IMR-90 (cell line): ENCODE data around the gene CAPN10. TPM values are rescaled to one million over a fixed set of nuclear protein-coding genes. Genes with fewer than 3 reads are reported as not detected.

Experiments
- ATAC-seq: fragments of 200-7000 bp; cut with Tn5 transposase; 2 replicates; pipeline ENCODE4 v1.9.1; 2020; ENCODE audit warnings: low read depth, mild to moderate bottlenecking, moderate library complexity
- BruUV-seq: library from RNA; stranded (reverse); fragments of 400-500 nt; replicated peaks from 2 replicates; lab custom pipeline; 2021; lab: Mats Ljungman, UMichigan
- CTCF ChIA-PET: fragments of 300-600 bp; formaldehyde crosslinking; extraction: SDS; loops from one replicate; lab custom pipeline; 2021; ENCODE audit warnings: antibody characterized with exemption; lab: Yijun Ruan, JAX
- POLR2A ChIA-PET: fragments of 300-600 bp; sonication (Branson Sonifier 250); formaldehyde crosslinking; loops from one replicate; lab custom pipeline; 2022; ENCODE audit warnings: antibody characterized with exemption; ENCODE audit not compliant: unreplicated experiment; lab: Charles Lee
- DNase-seq: peaks from one replicate; pipeline ENCODE4 v3.0.0; 2013
- H2AFZ ChIP-seq: replicated peaks from 2 replicates; pipeline ENCODE3; 2013; ENCODE audit warnings: low read length, mild to moderate bottlenecking; ENCODE audit not compliant: poor library complexity
- H2AK5ac ChIP-seq: 2 replicates; pipeline ENCODE4 v1.6.1; 2013; ENCODE audit warnings: low read depth, low read length, inconsistent platforms
- H2AK9ac ChIP-seq: replicated peaks from 2 replicates; pipeline ENCODE3; 2013; ENCODE audit warnings: mild to moderate bottlenecking, low read depth, low read length, moderate library complexity; ENCODE audit not compliant: poor library complexity
- H2BK120ac ChIP-seq: 2 replicates; pipeline ENCODE4 v1.6.1; 2013; ENCODE audit warnings: low read depth, low read length, inconsistent platforms
- H2BK15ac ChIP-seq: 3 replicates; pipeline ENCODE4 v1.6.1; 2013; ENCODE audit warnings: low read depth, low read length, inconsistent platforms
- H2BK20ac ChIP-seq: 2 replicates; pipeline ENCODE4 v1.6.1; 2013; ENCODE audit warnings: low read depth, mild to moderate bottlenecking, inconsistent platforms, low read length, moderate library complexity
- H2BK5ac ChIP-seq: 2 replicates; pipeline ENCODE4 v1.6.1; 2013; ENCODE audit warnings: mild to moderate bottlenecking, low read depth, low read length, inconsistent platforms; ENCODE audit not compliant: poor library complexity, severe bottlenecking
- H3K14ac ChIP-seq: replicated peaks from 2 replicates; pipeline ENCODE4 v1.6.1; 2013; ENCODE audit warnings: low read depth, low read length, inconsistent platforms
- H3K18ac ChIP-seq: 2 replicates; pipeline ENCODE4 v1.6.1; 2013; ENCODE audit warnings: low read depth, low read length, control low read depth
- H3K23ac ChIP-seq: 2 replicates; pipeline ENCODE4 v1.6.1; 2013; ENCODE audit warnings: low read depth, low read length, inconsistent platforms
- H3K27ac ChIP-seq: 2 replicates; pipeline ENCODE4 v1.5.1; 2013; ENCODE audit warnings: mild to moderate bottlenecking, control low read depth, low read length; ENCODE audit not compliant: insufficient read depth
- H3K27me3 ChIP-seq: 2 replicates; pipeline ENCODE4 v1.6.1; 2013; ENCODE audit warnings: low read length; ENCODE audit not compliant: control insufficient read depth, insufficient read depth
- H3K36me3 ChIP-seq: 2 replicates; pipeline ENCODE4 v1.6.1; 2013; ENCODE audit warnings: low read length, mixed read lengths; ENCODE audit not compliant: control insufficient read depth, insufficient read depth
- H3K4ac ChIP-seq: 2 replicates; pipeline ENCODE4 v1.6.1; 2013; ENCODE audit warnings: low read depth, low read length, inconsistent platforms
- H3K4me1 ChIP-seq: 2 replicates; pipeline ENCODE4 v1.6.1; 2013; ENCODE audit warnings: low read length, mixed read lengths; ENCODE audit not compliant: control insufficient read depth, insufficient read depth
- H3K4me2 ChIP-seq: 2 replicates; pipeline ENCODE4 v1.6.1; 2013; ENCODE audit warnings: low read depth, mild to moderate bottlenecking, control low read depth, low read length, moderate library complexity
- H3K4me3 ChIP-seq: 2 replicates; pipeline ENCODE4 v1.5.1; 2013; ENCODE audit warnings: low read depth, mild to moderate bottlenecking, control low read depth, low read length, moderate library complexity; ENCODE audit not compliant: insufficient read depth
- H3K56ac ChIP-seq: 2 replicates; pipeline ENCODE4 v1.6.1; 2013; ENCODE audit warnings: low read length, inconsistent platforms; ENCODE audit not compliant: insufficient read depth; ENCODE audit errors: extremely low read depth
- H3K79me1 ChIP-seq, 2 experiments: 2 replicates each; pipeline ENCODE4 v1.6.1; 2013; ENCODE audit warnings: low read length in 2 of 2, inconsistent platforms in 1 of 2, low read depth in 1 of 2
- H3K9ac ChIP-seq: 2 replicates; pipeline ENCODE4 v1.6.1; 2013; ENCODE audit warnings: low read depth, low read length, control low read depth
- H3K9me1 ChIP-seq: 2 replicates; pipeline ENCODE4 v1.6.1; 2013; ENCODE audit warnings: low read length, inconsistent platforms; ENCODE audit not compliant: insufficient read depth
- H3K9me3 ChIP-seq: 2 replicates; pipeline ENCODE4 v1.6.1; 2013; ENCODE audit warnings: low read length; ENCODE audit not compliant: control insufficient read depth, insufficient read depth
- H4K20me1 ChIP-seq: 2 replicates; pipeline ENCODE4 v1.6.1; 2013; ENCODE audit warnings: low read length, inconsistent platforms; ENCODE audit not compliant: insufficient read depth
- H4K5ac ChIP-seq: 2 replicates; pipeline ENCODE4 v1.6.1; 2013; ENCODE audit warnings: mild to moderate bottlenecking, low read depth, low read length, control low read depth
- H4K8ac ChIP-seq, 2 experiments: 2 replicates each; pipeline ENCODE4 v1.6.1; 2013; ENCODE audit warnings: low read depth in 2 of 2, low read length in 2 of 2, control low read depth in 1 of 2, inconsistent platforms in 1 of 2
- H4K91ac ChIP-seq: 2 replicates; pipeline ENCODE4 v1.6.1; 2013; ENCODE audit warnings: low read depth, low read length, inconsistent platforms; ENCODE audit not compliant: insufficient read depth
- BHLHE40 ChIP-seq: fragments of 150-350 bp; IDR thresholded peaks from 2 replicates; pipeline ENCODE4 v1.6.1; 2016; ENCODE audit warnings: mild to moderate bottlenecking, low read depth, low read length
- ELK1 ChIP-seq: fragments of 150-350 bp; IDR thresholded peaks from 2 replicates; pipeline ENCODE4 v1.6.1; 2016; ENCODE audit warnings: low read depth, mild to moderate bottlenecking, low read length, moderate library complexity, borderline replicate concordance
- NFE2L2 ChIP-seq: fragments of 150-350 bp; IDR thresholded peaks from 2 replicates; pipeline ENCODE4 v1.6.1; 2016; ENCODE audit warnings: low read depth, mild to moderate bottlenecking, low read length
- USF2 ChIP-seq: fragments of 150-350 bp; IDR thresholded peaks from 2 replicates; pipeline ENCODE4 v1.6.1; 2017; ENCODE audit warnings: mild to moderate bottlenecking, antibody characterized with exemption, low read length, low read depth
- WGBS, 2 experiments: methylation state at CpG; one replicate each; pipeline versions ENCODE4 v1.1.5 to v1.1.7; 2013; ENCODE audit warnings: missing lambda C conversion rate in 2 of 2; ENCODE audit not compliant: insufficient read length in 1 of 2; ENCODE audit errors: extremely low coverage in 2 of 2; 5-methylcytosine and 5-hydroxymethylcytosine counted together
- dilution Hi-C: fragments of 300-500 bp; cut with HindIII; formaldehyde crosslinking; loops from one replicate; pipeline ENCODE4 v1.14.3; 2018; ENCODE audit warnings: low sequenced_read_pairs; ENCODE audit not compliant: unreplicated experiment
- in situ Hi-C: fragments of 300-500 bp; cut with MboI; formaldehyde crosslinking; loops from 3 replicates; pipeline ENCODE4 v1.14.3; 2019; ENCODE audit warnings: low sequenced_read_pairs, inconsistent platforms, mixed read lengths
- intact Hi-C: fragments of 100-400 bp; cut with micrococcal nuclease; formaldehyde crosslinking; loops from 2 replicates; pipeline ENCODE4 v1.10.0; 2022
- polyA plus RNA-seq, 3 experiments: library from polyadenylated mRNA; depleted of rRNA; stranded (reverse); fragments of >200 nt; gene quantifications; 2 replicates each; pipeline ENCODE4 v1.2.3, GENCODE V29; 2012; ENCODE audit warnings: low replicate concordance in 1 of 3
- total RNA-seq: library from RNA; depleted of rRNA; stranded (reverse); fragments of >200 nt; gene quantifications from 2 replicates; pipeline ENCODE4 v1.2.3, GENCODE V29; 2012

The CAPN10 gene
- total and polyA plus RNA-seq, 2 of the 4 experiments (the other 2 are of a cell fraction), result 6.3 to 20.9 TPM

GRCh38 chr2:240591784-240592183 lies 5.2 kb downstream of the CAPN10 start:
- BruUV-seq, result no TSS peak
- H3K9me1 ChIP-seq, result peaks cover 10% of the 10 kb centered on the region; the same call in 1 of the 2 replicates
- CTCF ChIA-PET, result no interaction called here
- no peak overlapping the region for H2BK15ac ChIP-seq
- no peak overlapping the region for H2BK20ac ChIP-seq
- H2AK9ac ChIP-seq, result no peak overlapping the region
- no peak overlapping the region for H3K27ac ChIP-seq
- H3K79me1 ChIP-seq, result peaks cover 12 to 48% of the 10 kb centered on the region in 2 experiments
- H3K27me3 ChIP-seq, result no peaks in the 10 kb centered on the region
- H3K36me3 ChIP-seq, result peaks cover 25% of the 10 kb centered on the region
- H2BK120ac ChIP-seq, result no peak overlapping the region
- ATAC-seq (no peak), DNase-seq (no peak)
- intact Hi-C loops, result no loop called here
- H4K5ac ChIP-seq, result no peak overlapping the region
- H3K4me1 ChIP-seq, result peaks cover 7% of the 10 kb centered on the region; the same call in 1 of the 2 replicates
- H2AFZ ChIP-seq, result no peak overlapping the region
- H3K14ac ChIP-seq, result no peak overlapping the region
- no peak overlapping the region for H3K4ac ChIP-seq
- no peak overlapping the region for H3K4me3 ChIP-seq
- H2BK5ac ChIP-seq, result no peak overlapping the region
- peaks cover 10% of the 10 kb centered on the region for H4K20me1 ChIP-seq
- dilution Hi-C loops, result no loop called here
- no peak for TF ChIP-seq ELK1
- TF ChIP-seq BHLHE40, result no peak
- TF ChIP-seq NFE2L2, result no peak
- no peak for TF ChIP-seq USF2
- H3K23ac ChIP-seq, result no peak overlapping the region
- no peak overlapping the region for H3K18ac ChIP-seq
- H4K8ac ChIP-seq, result no peak overlapping the region
- WGBS, 2 experiments, result 96% methylated on average over 9 of the region's 13 CpGs; no CpG with 5 or more reads in 1 of the 2 experiments
- H3K4me2 ChIP-seq, result no peak overlapping the region
- H3K9ac ChIP-seq, result no peak overlapping the region
- no peak overlapping the region for H2AK5ac ChIP-seq
- H3K9me3 ChIP-seq, result no peaks in the 10 kb centered on the region
- in situ Hi-C loops, result no loop called here
- POLR2A ChIA-PET, result no interaction called here
- H3K56ac ChIP-seq, result no peak overlapping the region
- H4K91ac ChIP-seq, result no peak overlapping the region
